IMR-90 (cell line): ENCODE measurements around the gene DMAP1. TPM values are rescaled to one million over a fixed set of nuclear protein-coding genes. Genes with fewer than 3 reads are reported as not detected.

Experiments
- BHLHE40 ChIP-seq: fragments of 150-350 bp; IDR thresholded peaks from 2 replicates; pipeline ENCODE4 v1.6.1; 2016; ENCODE audit warnings: mild to moderate bottlenecking, low read depth, low read length
- CEBPB ChIP-seq: IDR thresholded peaks from 2 replicates; pipeline ENCODE4 v1.6.1; 2012; ENCODE audit warnings: low read depth, low read length, improper control_type of control experiment
- MAFK ChIP-seq: IDR thresholded peaks from 2 replicates; pipeline ENCODE4 v1.6.1; 2012; ENCODE audit warnings: low read depth, low read length, improper control_type of control experiment
- microRNA-seq, 2 experiments: library from miRNA; stranded (forward) in 1 of 2; unstranded in 1 of 2; fragments of 10-50 nt in 1 of 2; fragments of <30 nt in 1 of 2; gene quantifications in 1 of 2; microRNA quantifications in 1 of 2; one replicate each; pipeline versions ENCODE3 to v1.1.0; 2013 to 2020; ENCODE audit not compliant: insufficient read depth in 1 of 2, insufficient read length in 1 of 2, unreplicated experiment in 1 of 2
- polyA plus RNA-seq, 3 experiments: library from polyadenylated mRNA; depleted of rRNA; stranded (reverse); fragments of >200 nt; gene quantifications; 2 replicates each; pipeline ENCODE4 v1.2.3, GENCODE V29; 2012; ENCODE audit warnings: low replicate concordance in 1 of 3
- small RNA-seq, 5 experiments: library from RNA; depleted of rRNA; stranded (forward); fragments of <200 nt; gene quantifications; one replicate each; pipeline ENCODE3, GENCODE V24; 2012
- total RNA-seq: library from RNA; depleted of rRNA; stranded (reverse); fragments of >200 nt; gene quantifications from 2 replicates; pipeline ENCODE4 v1.2.3, GENCODE V29; 2012; rRNA removed

DMAP1 gene
- total and polyA plus RNA-seq, 2 of the 4 experiments (the other 2 are of a cell fraction): 22.2 to 34.3 TPM

- TF ChIP-seq CEBPB: no peak
- no peak for TF ChIP-seq BHLHE40
- no peak for TF ChIP-seq MAFK
These were observed 54.8 kb downstream of the DMAP1 start (continued) for GRCh38 chr1:44268054-44268453.

Small RNA genes within 50 kb of the gene (microRNA-seq; reads per million reads assigned to microRNA genes)
- not detected for gene AL035417.1 (ENCODE audit: insufficient read depth, insufficient read length)

Small RNA genes within 50 kb of the gene (small RNA-seq; reads per million reads assigned to genes)
- 0 reads per million in 5 experiments for gene AL035417.1

Other genes with a start within 250 kb of the DMAP1 start
- gene DPH2, start 243.5 kb upstream of the DMAP1 start, total RNA-seq: 18.9 and 21.0 TPM in 2 replicates
- gene DPH2, start 243.5 kb upstream of the DMAP1 start, polyA plus RNA-seq (2012; rRNA removed): 32.2 and 38.0 TPM in 2 replicates
- 72.1 and 80.3 TPM in 2 replicates for gene ATP6V0B, start 238.5 kb upstream of the DMAP1 start, total RNA-seq
- 169 and 209 TPM in 2 replicates for gene ATP6V0B, start 238.5 kb upstream of the DMAP1 start, polyA plus RNA-seq (2012; rRNA removed)
- gene B4GALT2, start 234.3 kb upstream of the DMAP1 start, total RNA-seq: 57.2 and 60.8 TPM in 2 replicates
- 52.3 and 74.7 TPM in 2 replicates for gene B4GALT2, start 234.3 kb upstream of the DMAP1 start, polyA plus RNA-seq (2012; rRNA removed)
- gene CCDC24, start 221.9 kb upstream of the DMAP1 start, total RNA-seq: 1.4 and 1.7 TPM in 2 replicates
- 4.3 and 4.6 TPM in 2 replicates for gene CCDC24, start 221.9 kb upstream of the DMAP1 start, polyA plus RNA-seq (2012; rRNA removed)
- 1.9 and 2.0 TPM in 2 replicates for gene SLC6A9, start 182.0 kb upstream of the DMAP1 start, total RNA-seq
- gene SLC6A9, start 182.0 kb upstream of the DMAP1 start, polyA plus RNA-seq (2012; rRNA removed): 6.2 and 6.6 TPM in 2 replicates
- gene KLF17, start 94.7 kb upstream of the DMAP1 start, total RNA-seq: 0.28 and 0.36 TPM in 2 replicates
- 0.14 and 0.17 TPM in 2 replicates for gene KLF17, start 94.7 kb upstream of the DMAP1 start, polyA plus RNA-seq (2012; rRNA removed)
- not detected in 2 replicates for gene KLF18, start 71.8 kb upstream of the DMAP1 start, total RNA-seq
- not detected in 2 replicates for gene KLF18, start 71.8 kb upstream of the DMAP1 start, polyA plus RNA-seq (2012; rRNA removed)
- gene ERI3, start 141.8 kb downstream of the DMAP1 start, total RNA-seq: 55.3 and 56.6 TPM in 2 replicates
- 70.9 and 75.7 TPM in 2 replicates for gene ERI3, start 141.8 kb downstream of the DMAP1 start, polyA plus RNA-seq (2012; rRNA removed)
- gene RNF220, start 191.8 kb downstream of the DMAP1 start, total RNA-seq: 76.7 and 77.1 TPM in 2 replicates
- gene RNF220, start 191.8 kb downstream of the DMAP1 start, polyA plus RNA-seq (2012; rRNA removed): 71.8 and 72.5 TPM in 2 replicates